ENCODE results near the gene GRHL3. TPM values are rescaled to one million over a fixed set of nuclear protein-coding genes. Genes with fewer than 3 reads are reported as not detected.
A peak's percentile ranks its signal among the peaks of the same experiment; 100 is the strongest.

GRHL3 gene
- total and polyA plus RNA-seq, 4 donors: 0.23 to 0.95 (median 0.35) TPM

GRCh38 chr1:24321126-24321525, 2.0 kb downstream of the GRHL3 start:
- WGBS, 2 donors: 83 to 87% methylated on average over 8 of the region's 8 CpGs
- H3K9ac ChIP-seq (ENCODE audit: insufficient read depth in 1 of 2, low read length in 2 of 2): no peak overlapping the region
- peaks cover 0 to 18% (median 0%) of the 10 kb centered on the region in 3 donors for H3K27me3 ChIP-seq (ENCODE audit: control insufficient read depth in 3 of 3, insufficient read depth in 3 of 3, low read length in 2 of 3)
- no peak overlapping the region for H3K27ac ChIP-seq (ENCODE audit: low read depth in 1 of 2, low read length in 1 of 2)
- ATAC-seq (ENCODE audit: insufficient read depth, low FRiP score) (no peak), DNase-seq (no peak)
- TF ChIP-seq CTCF (IDR thresholded peaks at IDR 0.05; ENCODE audit: control extremely low read depth, extremely low read depth): no peak
- no peaks in the 10 kb centered on the region for H3K36me3 ChIP-seq (ENCODE audit: control insufficient read depth in 4 of 4, insufficient read depth in 4 of 4, low read length in 4 of 4)
- H3K9me3 ChIP-seq (ENCODE audit: control insufficient read depth in 4 of 4, insufficient read depth in 3 of 4, low read length in 3 of 4): no peaks in the 10 kb centered on the region
- H3K4me3 ChIP-seq: no peak overlapping the region
- peaks cover 0 to 52% (median 5%) of the 10 kb centered on the region in 5 donors for H3K4me1 ChIP-seq (ENCODE audit: control insufficient read depth in 5 of 5, insufficient read depth in 5 of 5, low read length in 5 of 5)

GRCh38 chr1:24321697-24322469, 2.7 kb downstream of the GRHL3 start:
- Histone ChIP-seq H3K9me3 (ENCODE audit: control insufficient read depth in 4 of 4, insufficient read depth in 3 of 4, low read length in 3 of 4) (no peaks in the 10 kb centered on the region), H3K27ac (ENCODE audit: low read depth in 1 of 2, low read length in 1 of 2) (no peak overlapping the region), H3K4me1 (ENCODE audit: control insufficient read depth in 5 of 5, insufficient read depth in 5 of 5, low read length in 5 of 5) (peaks cover 0 to 49% (median 5%) of the 10 kb centered on the region in 5 donors), H3K9ac (ENCODE audit: insufficient read depth in 1 of 2, low read length in 2 of 2) (peak overlapping the region in 1 of 2 donors; percentile 81), H3K36me3 (ENCODE audit: control insufficient read depth in 4 of 4, insufficient read depth in 4 of 4, low read length in 4 of 4) (no peaks in the 10 kb centered on the region), H3K27me3 (ENCODE audit: control insufficient read depth in 3 of 3, insufficient read depth in 3 of 3, low read length in 2 of 3) (peaks cover 0 to 18% (median 0%) of the 10 kb centered on the region in 3 donors), H3K4me3 (peak overlapping the region; percentile 29)
- DNase-seq (peak; percentile 37 to 64 (median 52)), ATAC-seq (ENCODE audit: insufficient read depth, low FRiP score) (peak; percentile 27)
- 6 to 10% methylated on average over 64 to 72 of the region's 72 CpGs for WGBS, 2 donors
- TF ChIP-seq CTCF (IDR thresholded peaks at IDR 0.05; ENCODE audit: control extremely low read depth, extremely low read depth): no peak

GRCh38 chr1:24322470-24323177, 3.5 kb downstream of the GRHL3 start:
- Histone ChIP-seq H3K4me1 (ENCODE audit: control insufficient read depth in 5 of 5, insufficient read depth in 5 of 5, low read length in 5 of 5) (peaks cover 0 to 42% (median 5%) of the 10 kb centered on the region in 5 donors), H3K36me3 (ENCODE audit: control insufficient read depth in 4 of 4, insufficient read depth in 4 of 4, low read length in 4 of 4) (no peaks in the 10 kb centered on the region), H3K4me3 (no peak overlapping the region), H3K27ac (ENCODE audit: low read depth in 1 of 2, low read length in 1 of 2) (peak overlapping the region in 1 of 2 donors; percentile 23), H3K9ac (ENCODE audit: insufficient read depth in 1 of 2, low read length in 2 of 2) (peak overlapping the region in 1 of 2 donors; percentile 81), H3K9me3 (ENCODE audit: control insufficient read depth in 4 of 4, insufficient read depth in 3 of 4, low read length in 3 of 4) (no peaks in the 10 kb centered on the region), H3K27me3 (ENCODE audit: control insufficient read depth in 3 of 3, insufficient read depth in 3 of 3, low read length in 2 of 3) (peaks cover 0 to 18% (median 0%) of the 10 kb centered on the region in 3 donors)
- no peak for TF ChIP-seq CTCF (IDR thresholded peaks at IDR 0.05; ENCODE audit: control extremely low read depth, extremely low read depth)
- ATAC-seq (ENCODE audit: insufficient read depth, low FRiP score) (no peak), DNase-seq (peak; percentile 63 to 69 (median 66))
- 27 to 37% methylated on average over 33 of the region's 33 CpGs for WGBS, 2 donors
